Renal cortical epithelial cell (primary cell): ENCODE measurements around the gene ATRIP. TPM values are rescaled to one million over a fixed set of nuclear protein-coding genes. Genes with fewer than 3 reads are reported as not detected.
"Not testable (repeated sequence)": the region's sequence is repeated elsewhere in the genome, so short reads cannot be mapped to it uniquely, and the experiment has no call there.

ENCODE experiments used
- DNase-seq: peaks from one replicate; pipeline ENCODE4 v3.0.0-alpha.2; 2011; ENCODE audit warnings: low read depth
- total RNA-seq: library from RNA; depleted of rRNA; stranded (reverse); fragments of >200 nt; gene quantifications from 2 replicates; pipeline ENCODE4 v1.2.3, GENCODE V29; 2014

Gene ATRIP
- total RNA-seq, 1 donor from 2014 or later: 5.2 TPM

DNA sequence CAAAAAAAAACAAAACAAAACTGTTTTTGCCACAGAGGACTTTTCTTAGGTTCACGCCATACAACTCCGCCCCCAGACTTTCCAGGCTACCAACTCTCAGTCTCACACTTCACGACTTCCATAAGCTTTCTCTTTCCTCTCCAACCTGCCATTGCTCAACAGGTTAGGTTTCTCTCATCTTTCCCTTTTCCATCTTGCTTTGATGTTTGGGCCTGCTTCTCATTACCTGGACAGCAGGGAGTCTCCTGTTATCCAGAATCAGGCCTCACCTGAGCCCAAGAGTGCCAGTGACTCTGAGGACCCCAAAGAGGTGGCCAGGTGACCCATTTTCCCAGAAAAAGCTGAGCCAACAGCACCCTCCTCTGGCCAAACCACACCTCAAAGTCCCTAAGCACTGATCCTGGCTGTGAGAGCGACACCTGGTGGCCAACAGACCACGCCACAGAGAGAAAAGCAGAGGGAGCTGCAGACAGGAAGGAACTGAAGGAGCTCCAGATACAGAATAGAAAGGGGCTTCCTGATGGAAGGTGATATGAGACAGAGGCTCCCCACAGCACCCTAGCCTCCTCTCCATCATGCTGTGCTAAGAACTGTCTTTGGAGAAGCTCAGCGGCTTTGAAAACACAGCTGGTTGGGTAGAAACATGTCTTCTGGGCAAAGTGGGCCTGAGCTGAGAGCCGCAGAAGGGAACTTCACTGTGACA, 10.6 kb upstream of the ATRIP start:
- peak; percentile 70 for DNase-seq

DNA sequence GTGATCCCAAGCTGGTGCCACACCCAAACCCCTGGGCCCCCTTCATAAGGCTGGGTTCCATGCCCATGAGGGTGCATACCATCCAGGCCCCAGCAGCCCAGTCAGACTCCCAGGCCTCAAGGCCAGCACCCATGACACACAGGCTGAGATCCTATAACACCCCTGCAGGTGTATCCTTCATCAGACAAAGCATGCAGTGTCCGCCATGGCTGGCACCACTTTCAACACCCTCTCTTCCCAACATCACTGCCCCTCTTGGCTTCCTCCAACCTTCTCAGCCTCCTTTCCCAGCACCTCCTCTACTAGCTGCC, 10.1 kb upstream of the ATRIP start:
- no peak for DNase-seq

DNA sequence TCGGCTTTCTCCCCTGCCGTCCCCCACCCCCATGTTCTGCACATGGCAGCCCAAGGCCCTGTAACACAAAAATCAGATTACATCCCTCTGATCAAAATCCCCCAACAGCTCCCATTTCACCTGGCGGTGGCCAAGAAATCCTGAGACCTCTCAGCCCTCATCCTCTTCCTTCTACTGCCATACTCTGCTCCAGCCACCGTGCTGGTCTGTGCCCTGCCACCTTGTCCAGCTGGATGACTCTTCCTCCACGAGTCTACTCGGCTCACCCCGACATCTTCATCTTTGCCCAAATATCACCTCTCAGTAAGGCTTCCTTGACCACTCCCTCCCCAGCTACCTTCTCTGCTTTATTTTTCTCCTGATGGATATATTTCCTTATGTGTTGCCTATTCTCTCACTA, 9.7 kb upstream of the ATRIP start:
- no peak for DNase-seq

DNA sequence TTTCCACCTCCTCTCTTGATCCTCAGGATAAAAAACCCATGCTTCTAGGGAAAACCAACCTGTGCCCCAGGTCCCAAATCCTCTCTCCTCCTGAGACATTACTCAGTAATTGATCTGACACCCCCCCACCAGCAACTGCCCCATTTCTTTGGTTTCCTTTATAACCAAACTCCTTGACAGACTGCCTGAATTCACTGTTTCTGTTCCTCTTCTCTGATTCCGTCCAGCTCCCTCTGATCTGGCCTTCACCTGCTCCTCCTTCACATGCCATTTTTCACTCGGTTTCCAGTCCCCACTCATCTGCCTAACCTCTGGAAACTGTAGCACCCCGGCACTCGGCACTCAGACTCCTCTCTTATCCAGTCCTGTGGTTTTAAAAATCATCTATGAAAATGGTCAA, 8.7 kb upstream of the ATRIP start:
- no peak for DNase-seq

DNA sequence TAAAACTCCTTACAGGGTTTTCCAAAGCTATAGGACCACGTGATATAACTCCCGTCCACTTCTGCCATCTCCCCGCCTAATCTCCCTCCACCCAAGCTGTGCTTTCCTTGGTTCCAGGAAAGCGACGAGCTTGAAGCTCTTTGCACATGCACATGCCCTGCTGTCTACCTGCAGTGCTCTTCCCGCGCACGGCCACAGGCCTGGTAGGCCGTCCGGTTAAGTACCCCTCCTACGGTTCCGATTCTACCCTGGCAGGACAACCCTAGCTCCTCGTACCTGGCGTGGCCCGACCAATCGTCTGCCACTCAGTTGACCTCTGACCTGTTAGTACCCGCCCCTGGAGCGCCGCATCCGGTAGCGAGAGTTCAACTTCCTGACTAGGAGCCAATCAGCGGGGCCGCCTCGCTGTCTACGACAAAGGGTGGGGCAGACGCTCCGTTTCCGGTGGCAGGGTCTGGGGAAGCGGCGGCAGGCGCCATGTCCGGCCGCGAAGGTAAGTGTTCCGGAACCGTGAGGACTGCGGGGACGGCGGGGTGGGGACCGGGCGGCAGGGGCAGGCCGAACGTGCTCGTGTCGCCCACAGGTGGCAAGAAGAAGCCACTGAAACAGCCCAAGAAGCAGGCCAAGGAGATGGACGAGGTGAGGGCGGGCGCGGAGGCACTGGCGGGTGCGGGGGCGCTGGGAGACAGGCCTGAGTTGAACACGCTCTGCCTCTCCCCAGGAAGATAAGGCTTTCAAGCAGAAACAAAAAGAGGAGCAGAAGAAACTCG, 6.5 kb upstream of the ATRIP start, which contains the start of the genes CCDC51 and TMA7:
Gene CCDC51 (minus strand): TSS at position 300 of the 770 bp plus-strand sequence. CDS start 4,991 bp downstream, outside the sequence.
Gene TMA7 (plus strand): TSS at position 438 of the 770 bp plus-strand sequence. CDS start 40 bp downstream, at position 478.
- DNase-seq: peak; percentile 92

DNA sequence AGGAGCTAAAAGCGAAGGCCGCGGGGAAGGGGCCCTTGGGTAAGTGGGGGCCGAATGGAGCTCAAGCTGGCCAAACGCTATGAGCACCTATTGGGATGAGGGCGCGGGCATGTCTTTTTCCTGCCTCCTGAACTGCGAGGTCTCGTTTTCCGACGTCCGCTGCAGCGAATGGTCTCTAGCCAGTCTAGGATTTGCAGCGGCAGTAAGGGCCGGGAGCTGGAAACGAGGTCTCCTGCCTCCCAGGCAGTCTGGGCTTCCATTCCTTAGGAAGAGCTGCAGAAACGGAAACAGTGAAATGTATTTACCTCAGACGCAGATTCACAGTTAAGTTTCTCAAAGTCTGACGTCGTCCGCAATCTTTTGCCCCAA, 6.0 kb upstream of the ATRIP start:
- DNase-seq: no peak

DNA sequence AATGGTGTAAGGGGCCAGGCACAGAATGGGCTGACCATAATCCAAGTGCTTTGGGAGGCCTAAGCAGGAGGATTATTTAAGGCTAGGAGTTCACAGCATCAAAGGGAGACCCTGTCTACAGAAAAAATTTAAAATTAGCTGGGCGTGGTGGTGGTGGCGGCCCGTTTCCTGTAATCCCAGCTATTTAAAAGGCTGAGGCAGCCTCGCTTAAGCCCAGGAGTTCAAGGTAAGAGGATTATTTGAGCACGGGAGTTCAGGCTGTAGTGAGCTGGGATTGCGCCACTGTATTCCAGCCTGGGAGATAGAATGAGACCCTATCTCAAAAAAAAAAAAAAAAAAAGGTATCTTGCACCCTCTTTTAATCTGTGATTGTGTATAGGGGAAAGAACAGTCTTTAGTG, 4.6 kb upstream of the ATRIP start:
- DNase-seq: no peak

DNA sequence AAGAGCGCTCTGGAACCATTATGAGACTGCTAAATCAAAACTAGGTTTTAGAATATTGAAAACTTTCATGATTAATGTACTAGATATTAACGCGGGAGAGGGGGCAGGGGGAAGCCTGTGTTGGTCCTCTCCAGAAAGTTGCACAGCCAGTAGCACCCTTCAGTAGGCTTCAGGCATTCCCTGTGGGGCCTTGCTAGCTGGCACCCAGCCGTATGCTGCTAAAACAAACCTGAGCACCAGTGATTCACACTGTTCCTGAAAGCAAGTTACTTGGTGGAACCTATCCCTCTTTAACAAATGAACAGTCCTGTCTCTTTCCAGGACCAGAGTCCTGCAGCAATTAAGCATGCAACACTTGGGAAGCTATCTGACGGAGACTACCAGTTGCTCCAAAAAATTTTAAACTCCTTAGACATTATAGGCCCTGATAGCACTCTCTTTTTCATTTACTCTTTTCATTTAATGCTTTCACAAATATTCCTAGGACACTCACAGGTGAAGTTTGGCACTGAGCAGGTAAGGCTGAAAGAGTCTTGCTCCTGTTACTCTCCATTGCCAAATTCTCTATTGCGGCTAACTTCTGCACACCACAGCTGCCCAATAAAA, 1.2 kb upstream of the ATRIP start:
- no peak for DNase-seq

DNA sequence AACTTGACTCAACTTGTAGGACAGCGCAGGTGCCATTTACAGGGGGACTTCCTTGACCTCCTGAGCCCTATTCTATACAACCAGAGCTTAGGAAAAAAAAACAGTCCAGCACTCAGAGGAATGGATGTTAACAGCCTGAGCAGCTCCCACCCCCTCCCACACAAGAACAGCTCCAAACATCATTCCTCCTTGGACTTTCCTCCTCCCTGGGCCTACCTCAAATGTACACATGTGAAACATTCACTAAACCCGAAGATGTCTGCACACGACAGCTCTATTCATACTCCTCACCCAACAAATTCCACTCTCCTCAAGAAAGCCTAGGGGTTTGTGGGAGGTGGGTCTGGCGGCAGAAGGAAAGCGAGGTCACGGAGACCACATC, 503 bp upstream of the ATRIP start:
- DNase-seq: no peak

DNA sequence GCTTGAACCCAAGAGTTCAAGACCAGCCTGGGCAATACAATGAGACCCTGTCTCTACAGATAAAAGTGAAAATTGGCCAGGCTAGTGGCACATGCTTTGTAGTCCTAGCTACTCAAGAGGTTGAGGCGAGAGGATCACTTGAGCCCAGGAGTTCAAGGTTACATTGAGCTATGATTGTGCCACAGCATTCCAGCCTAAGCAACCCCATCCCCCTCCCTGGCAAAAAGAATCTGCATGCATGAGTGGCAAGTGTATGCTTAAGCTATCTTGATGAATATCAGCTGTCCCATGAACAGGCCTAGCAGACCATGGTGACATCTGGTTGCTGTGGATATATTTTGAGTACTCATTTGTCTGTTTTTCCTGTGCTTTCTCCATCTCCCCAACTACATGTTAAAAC, 4.7 kb downstream of the ATRIP start:
- no peak for DNase-seq

DNA sequence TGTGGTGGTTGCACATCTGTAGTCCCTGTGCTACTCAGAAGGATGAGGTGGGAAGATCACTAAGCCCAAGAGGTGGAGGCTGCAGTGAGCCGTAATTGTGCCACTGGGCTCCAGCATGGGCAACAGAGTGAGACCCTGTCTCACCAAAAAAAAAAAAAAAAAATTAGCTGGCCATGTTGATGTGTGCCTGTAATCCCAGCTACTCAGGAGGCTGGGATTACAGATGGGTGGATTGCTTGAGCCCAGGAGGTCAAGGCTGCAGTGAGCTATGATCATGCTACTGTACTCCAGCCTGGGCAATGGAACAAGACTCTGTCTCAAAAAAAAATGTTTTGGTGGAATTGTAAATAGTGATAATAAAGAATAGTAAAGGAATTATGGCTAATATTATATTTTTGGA, 9.9 kb downstream of the ATRIP start:
- DNase-seq: no peak

DNA sequence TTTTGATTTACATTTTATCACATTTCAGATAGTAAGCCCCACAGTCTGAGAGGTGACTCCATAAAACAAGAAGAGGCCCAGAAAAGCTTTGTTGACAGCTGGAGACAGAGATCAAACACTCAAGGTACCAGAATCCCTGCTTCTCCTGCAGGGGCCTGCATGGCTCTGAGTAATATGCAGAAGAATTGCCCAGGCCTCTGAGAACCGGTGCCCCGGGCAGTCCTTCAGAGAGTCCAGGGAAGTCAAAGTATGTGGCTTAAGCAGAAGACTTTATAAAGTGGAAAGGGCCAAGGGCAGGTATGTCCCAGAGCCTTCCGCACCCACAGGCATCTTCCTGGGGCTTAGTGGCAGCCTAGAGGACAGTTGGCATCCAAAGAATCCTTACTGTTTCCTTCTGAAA, 12.8 kb downstream of the ATRIP start:
- DNase-seq: no peak

DNA sequence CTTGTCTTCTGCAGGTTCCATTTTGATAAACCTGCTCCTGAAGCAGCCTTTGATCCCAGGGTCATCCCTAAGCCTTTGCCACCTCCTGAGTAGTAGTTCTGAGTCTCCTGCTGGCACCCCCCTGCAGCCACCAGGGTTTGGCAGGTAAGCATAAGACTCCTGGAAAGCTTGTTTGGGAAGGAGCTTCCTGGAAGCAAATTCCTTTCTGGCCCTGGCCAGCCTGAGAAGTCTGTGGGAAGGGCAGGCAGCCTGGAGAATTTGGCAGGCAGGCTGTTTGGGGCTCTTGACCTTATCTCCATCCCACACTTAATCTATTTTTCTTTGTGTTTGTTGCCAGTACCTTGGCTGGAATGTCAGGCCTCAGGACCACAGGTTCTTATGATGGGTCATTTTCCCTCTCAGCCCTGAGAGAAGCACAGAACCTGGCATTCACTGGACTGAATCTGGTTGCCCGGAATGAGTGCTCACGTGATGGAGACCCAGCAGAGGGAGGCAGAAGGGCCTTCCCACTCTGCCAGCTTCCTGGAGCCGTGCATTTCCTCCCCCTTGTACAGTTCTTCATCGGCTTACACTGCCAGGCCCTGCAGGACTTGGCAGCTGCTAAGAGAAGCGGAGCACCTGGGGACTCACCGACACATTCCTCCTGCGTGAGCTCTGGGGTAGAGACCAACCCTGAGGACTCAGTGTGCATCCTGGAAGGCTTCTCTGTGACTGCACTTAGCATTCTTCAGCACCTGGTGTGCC, 13.4 kb downstream of the ATRIP start:
- DNase-seq: no peak

DNA sequence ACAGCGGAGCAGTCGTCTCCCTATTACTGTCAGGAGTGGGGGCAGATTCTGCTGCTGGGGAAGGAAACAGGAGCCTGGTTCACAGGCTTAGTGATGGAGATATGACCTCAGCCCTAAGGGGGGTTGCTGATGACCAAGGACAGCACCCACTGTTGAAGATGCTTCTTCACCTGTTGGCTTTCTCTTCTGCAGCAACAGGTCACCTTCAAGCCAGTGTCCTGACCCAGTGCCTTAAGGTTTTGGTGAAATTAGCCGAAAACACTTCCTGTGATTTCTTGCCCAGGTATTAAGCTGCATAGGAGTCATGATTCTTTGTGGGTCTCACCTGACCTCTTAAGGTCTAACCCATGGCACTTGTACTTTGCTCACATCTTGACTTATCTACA, 14.0 kb downstream of the ATRIP start:
- DNase-seq: no peak

DNA sequence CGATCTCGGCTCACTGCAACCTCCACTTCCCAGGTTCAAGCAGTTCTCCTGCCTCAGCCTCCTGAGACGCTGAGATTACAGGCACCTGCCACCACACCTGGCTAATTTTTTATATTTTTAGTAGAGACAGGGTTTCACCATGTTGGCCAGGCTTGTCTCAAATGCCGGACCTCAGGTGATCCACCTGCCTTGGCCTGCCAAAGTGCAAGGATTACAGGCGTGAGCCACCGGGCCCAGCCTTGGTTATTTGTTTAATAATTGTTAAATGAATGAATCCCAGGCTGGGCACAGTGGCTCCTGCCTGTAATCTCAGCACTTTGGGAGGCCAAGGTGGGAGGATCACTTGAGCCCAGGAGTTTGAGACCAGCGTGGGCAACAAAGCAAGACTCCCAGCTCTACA, 15.2 kb downstream of the ATRIP start:
- DNase-seq: not testable (repeated sequence)

DNA sequence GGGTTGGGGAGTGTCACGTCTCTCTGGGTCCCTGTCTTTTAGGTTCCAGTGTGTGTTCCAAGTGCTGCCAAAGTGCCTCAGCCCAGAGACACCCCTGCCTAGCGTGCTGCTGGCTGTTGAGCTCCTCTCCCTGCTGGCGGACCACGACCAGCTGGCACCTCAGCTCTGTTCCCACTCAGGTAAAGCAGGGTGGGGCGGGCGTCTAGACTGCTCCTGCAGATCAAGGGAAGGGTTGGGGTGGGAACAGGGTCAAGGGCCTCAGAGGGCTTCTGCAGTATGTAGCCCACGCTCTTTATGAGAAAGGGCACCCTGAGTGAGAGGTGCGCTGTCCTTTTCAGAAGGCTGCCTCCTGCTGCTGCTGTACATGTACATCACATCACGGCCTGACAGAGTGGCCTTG, 17.2 kb downstream of the ATRIP start:
- DNase-seq: no peak

DNA sequence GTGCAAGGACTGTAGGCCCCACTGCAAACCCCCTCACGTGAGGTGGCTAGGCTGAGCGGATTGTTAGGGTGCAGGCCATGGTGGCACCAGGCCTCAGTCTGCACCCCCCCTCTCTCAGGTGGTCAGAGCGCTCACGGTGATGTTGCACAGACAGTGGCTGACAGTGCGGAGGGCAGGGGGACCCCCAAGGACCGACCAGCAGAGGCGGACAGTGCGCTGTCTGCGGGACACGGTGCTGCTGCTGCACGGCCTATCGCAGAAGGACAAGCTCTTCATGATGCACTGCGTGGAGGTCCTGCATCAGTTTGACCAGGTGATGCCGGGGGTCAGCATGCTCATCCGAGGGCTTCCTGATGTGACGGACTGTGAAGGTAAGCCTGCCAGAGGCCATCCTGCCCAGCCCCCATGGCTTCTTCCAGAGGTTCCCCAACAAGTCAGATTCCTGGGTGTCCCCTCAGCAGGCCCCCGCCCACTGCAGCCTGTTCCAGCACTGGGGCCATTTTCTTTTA, 18.2 kb downstream of the ATRIP start:
- no peak for DNase-seq

DNA sequence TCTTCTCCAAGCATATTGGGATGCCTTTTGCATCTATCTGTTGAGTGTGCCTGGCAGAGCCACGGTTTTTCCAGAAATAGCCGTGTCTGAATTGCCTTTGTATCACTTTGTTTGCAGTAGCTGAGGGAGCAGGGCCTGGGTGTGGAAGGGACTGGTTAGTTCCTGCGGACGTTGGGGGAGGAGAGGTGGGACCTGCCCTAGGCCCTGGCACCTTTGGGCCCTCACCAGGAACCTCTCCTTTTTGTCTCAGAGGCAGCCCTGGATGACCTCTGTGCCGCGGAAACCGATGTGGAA, 18.6 kb downstream of the ATRIP start:
- no peak for DNase-seq

DNA sequence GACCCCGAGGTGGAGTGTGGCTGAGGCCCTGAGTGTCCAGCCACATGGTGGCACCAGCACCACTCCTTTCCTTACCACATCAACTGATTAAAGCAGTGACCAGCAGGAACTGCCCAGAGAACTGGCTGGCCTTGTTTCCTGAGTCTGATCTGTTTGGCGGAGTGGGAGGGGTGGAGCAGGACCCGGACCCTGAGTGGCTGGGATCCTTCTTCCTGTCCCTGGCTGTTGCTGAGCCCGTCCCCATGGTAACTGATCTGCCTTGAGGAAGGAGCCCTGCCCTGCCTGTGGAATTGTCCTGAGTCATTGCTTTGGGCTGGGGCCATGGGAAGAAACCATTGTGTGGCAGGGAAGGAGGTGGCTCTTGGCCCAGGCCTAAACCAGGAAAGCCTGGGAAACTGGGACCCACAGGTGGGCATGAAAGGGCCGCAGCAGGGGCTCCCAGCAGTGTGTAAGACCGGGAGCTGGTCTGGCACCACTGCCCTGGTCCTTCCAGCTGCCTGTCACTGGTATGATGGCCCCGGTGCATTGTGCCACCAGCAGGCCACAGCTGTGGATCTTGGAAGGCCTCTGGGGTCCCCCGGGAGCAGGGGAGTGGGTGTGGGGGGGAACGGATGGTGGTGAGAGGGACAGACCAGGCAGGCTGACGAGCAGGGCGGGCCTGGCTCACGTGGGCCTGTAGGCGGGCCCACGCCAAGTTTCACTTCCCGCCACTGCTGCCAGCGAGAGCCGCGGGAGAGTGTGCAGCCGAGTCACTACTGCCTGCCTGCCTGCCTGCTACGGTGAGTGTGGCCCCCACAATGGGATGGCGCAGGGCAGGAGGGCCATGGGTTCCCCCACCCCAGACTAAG, 19.2 kb downstream of the ATRIP start:
- DNase-seq: peak; percentile 100

DNA sequence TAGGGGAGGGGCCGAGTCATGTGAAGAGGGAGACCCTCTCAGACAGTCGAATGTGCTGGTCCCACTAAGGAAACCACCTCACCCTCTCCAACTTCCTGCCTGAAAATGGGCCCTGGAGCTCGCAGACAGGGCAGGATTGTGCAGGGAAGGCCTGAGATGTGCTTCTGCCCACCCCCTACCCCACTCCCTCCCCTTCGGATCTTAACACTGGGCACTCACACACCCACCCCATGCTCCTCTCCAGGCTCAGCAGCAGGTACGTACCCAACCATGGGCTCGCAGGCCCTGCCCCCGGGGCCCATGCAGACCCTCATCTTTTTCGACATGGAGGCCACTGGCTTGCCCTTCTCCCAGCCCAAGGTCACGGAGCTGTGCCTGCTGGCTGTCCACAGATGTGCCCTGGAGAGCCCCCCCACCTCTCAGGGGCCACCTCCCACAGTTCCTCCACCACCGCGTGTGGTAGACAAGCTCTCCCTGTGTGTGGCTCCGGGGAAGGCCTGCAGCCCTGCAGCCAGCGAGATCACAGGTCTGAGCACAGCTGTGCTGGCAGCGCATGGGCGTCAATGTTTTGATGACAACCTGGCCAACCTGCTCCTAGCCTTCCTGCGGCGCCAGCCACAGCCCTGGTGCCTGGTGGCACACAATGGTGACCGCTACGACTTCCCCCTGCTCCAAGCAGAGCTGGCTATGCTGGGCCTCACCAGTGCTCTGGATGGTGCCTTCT, 20.0 kb downstream of the ATRIP start:
- no peak for DNase-seq

DNA sequence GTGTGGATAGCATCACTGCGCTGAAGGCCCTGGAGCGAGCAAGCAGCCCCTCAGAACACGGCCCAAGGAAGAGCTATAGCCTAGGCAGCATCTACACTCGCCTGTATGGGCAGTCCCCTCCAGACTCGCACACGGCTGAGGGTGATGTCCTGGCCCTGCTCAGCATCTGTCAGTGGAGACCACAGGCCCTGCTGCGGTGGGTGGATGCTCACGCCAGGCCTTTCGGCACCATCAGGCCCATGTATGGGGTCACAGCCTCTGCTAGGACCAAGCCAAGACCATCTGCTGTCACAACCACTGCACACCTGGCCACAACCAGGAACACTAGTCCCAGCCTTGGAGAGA, 20.5 kb downstream of the ATRIP start:
- DNase-seq: no peak
